ENCODE results near the gene EPHB4. TPM values are rescaled to one million over a fixed set of nuclear protein-coding genes. Genes with fewer than 3 reads are reported as not detected.

The EPHB4 gene
- total and polyA plus RNA-seq, 2 of the 4 experiments (the other 2 are of a cell fraction), result 34.5 to 36.4 TPM

DNA sequence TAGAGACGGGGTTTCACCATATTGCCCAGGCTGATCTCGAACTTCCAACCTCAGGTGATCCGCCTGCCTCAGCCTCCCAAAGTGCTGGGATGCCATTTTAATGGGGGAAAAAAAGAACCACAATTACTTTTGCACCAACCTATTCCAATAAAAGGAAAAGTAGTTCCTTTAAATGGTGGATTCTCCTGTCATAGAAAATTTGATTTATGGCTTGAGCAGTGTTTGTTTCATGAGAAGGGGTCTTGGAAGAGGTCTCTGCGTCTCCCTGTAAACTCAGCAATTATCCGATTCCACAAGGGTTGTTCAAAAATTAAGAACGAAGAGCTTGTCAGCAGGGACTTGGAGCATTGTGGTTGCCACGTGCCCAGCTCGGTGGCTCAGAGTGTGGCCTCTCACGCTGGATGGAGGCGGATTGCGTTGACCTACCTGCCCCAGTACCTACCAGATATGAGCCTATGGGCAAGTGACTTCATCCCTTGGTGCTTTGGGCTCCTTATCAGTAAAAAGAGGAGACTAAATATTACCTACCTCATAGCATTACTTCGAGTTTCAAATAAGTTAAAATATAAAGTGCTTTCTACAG lies 37.0 kb upstream of the EPHB4 start:
- in situ Hi-C loops (cut with MboI; ENCODE audit: low sequenced_read_pairs) (loop anchor here (25.0 kb wide), 2 partner anchors 277 to 402 kb away; partner anchors contain the start of genes FBXO24, LRCH4 and SPACDR), intact Hi-C loops (cut with micrococcal nuclease) (no loop called here), dilution Hi-C loops (cut with HindIII; ENCODE audit: low sequenced_read_pairs, unreplicated experiment) (no loop called here)
- Histone ChIP-seq H3K4me1 (ENCODE audit: control insufficient read depth, insufficient read depth, low read length) (peaks cover 18% of the 10 kb centered on the region), H4K5ac (ENCODE audit: low read depth, low read length) (no peak overlapping the region), H3K18ac (ENCODE audit: low read depth, low read length) (no peak overlapping the region), H2BK15ac (ENCODE audit: low read depth, low read length) (no peak overlapping the region), H3K9ac (ENCODE audit: low read depth, low read length) (no peak overlapping the region), H3K56ac (ENCODE audit: extremely low read depth, insufficient read depth, low read length) (no peak overlapping the region), H3K14ac (replicated peaks; ENCODE audit: low read depth, low read length) (no peak overlapping the region), H2AFZ (replicated peaks; ENCODE audit: low read length, poor library complexity) (no peak overlapping the region), H3K79me1 (ENCODE audit: low read depth in 1 of 2, low read length in 2 of 2) (peaks cover 6 to 33% of the 10 kb centered on the region in 2 experiments), H2BK5ac (ENCODE audit: low read depth, low read length, poor library complexity, severe bottlenecking) (no peak overlapping the region), H3K23ac (ENCODE audit: low read depth, low read length) (no peak overlapping the region), H2AK9ac (replicated peaks; ENCODE audit: low read depth, low read length, poor library complexity) (no peak overlapping the region), H3K36me3 (ENCODE audit: control insufficient read depth, insufficient read depth, low read length) (peaks cover 26% of the 10 kb centered on the region), H2AK5ac (ENCODE audit: low read depth, low read length) (peak overlapping the region; percentile 60; the same call in 1 of the 2 replicates), H2BK120ac (ENCODE audit: low read depth, low read length) (no peak overlapping the region), H4K91ac (ENCODE audit: insufficient read depth, low read depth, low read length) (no peak overlapping the region), H4K8ac (ENCODE audit: low read depth in 2 of 2, low read length in 2 of 2) (no peak overlapping the region), H3K4ac (ENCODE audit: low read depth, low read length) (no peak overlapping the region), H3K27ac (ENCODE audit: insufficient read depth, low read length) (no peak overlapping the region), H2BK20ac (ENCODE audit: low read depth, low read length) (no peak overlapping the region), H3K9me3 (ENCODE audit: control insufficient read depth, insufficient read depth, low read length) (no peaks in the 10 kb centered on the region), H4K20me1 (ENCODE audit: insufficient read depth, low read length) (0 out of 2 replicates have a peak, but pooled peaks cover 3% of the 10 kb centered on the region), H3K4me2 (ENCODE audit: low read depth, low read length) (no peak overlapping the region), H3K4me3 (ENCODE audit: insufficient read depth, low read depth, low read length) (no peak overlapping the region), H3K27me3 (ENCODE audit: control insufficient read depth, insufficient read depth, low read length) (no peaks in the 10 kb centered on the region), H3K9me1 (ENCODE audit: insufficient read depth, low read length) (peaks cover 4% of the 10 kb centered on the region; the same call in 1 of the 2 replicates)
- ATAC-seq (ENCODE audit: low read depth), result no peak
- ChIA-PET CTCF (no interaction called here), POLR2A (ENCODE audit: unreplicated experiment) (no interaction called here)
- no TSS peak for BruUV-seq (replicated peaks)
- no peak for TF ChIP-seq NFE2L2 (IDR thresholded peaks at IDR 0.05; ENCODE audit: low read depth, low read length)
- TF ChIP-seq RAD21 (IDR thresholded peaks at IDR 0.05; ENCODE audit: low read length), result no peak
- TF ChIP-seq CHD1 (IDR thresholded peaks at IDR 0.05; ENCODE audit: low read depth, low read length), result no peak
- no peak for TF ChIP-seq MAZ (IDR thresholded peaks at IDR 0.05; ENCODE audit: borderline replicate concordance, low read depth, low read length)
- TF ChIP-seq, protein P1, sequence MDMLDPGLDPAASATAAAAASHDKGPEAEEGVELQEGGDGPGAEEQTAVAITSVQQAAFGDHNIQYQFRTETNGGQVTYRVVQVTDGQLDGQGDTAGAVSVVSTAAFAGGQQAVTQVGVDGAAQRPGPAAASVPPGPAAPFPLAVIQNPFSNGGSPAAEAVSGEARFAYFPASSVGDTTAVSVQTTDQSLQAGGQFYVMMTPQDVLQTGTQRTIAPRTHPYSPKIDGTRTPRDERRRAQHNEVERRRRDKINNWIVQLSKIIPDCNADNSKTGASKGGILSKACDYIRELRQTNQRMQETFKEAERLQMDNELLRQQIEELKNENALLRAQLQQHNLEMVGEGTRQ (IDR thresholded peaks at IDR 0.05; ENCODE audit: low read depth, low read length), result no peak
- TF ChIP-seq MXI1 (IDR thresholded peaks at IDR 0.05; ENCODE audit: borderline replicate concordance, low read depth, low read length), result no peak
- TF ChIP-seq, protein P2, sequence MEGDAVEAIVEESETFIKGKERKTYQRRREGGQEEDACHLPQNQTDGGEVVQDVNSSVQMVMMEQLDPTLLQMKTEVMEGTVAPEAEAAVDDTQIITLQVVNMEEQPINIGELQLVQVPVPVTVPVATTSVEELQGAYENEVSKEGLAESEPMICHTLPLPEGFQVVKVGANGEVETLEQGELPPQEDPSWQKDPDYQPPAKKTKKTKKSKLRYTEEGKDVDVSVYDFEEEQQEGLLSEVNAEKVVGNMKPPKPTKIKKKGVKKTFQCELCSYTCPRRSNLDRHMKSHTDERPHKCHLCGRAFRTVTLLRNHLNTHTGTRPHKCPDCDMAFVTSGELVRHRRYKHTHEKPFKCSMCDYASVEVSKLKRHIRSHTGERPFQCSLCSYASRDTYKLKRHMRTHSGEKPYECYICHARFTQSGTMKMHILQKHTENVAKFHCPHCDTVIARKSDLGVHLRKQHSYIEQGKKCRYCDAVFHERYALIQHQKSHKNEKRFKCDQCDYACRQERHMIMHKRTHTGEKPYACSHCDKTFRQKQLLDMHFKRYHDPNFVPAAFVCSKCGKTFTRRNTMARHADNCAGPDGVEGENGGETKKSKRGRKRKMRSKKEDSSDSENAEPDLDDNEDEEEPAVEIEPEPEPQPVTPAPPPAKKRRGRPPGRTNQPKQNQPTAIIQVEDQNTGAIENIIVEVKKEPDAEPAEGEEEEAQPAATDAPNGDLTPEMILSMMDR (conservative IDR thresholded peaks at IDR 0.05; ENCODE audit: low read depth, low read length), result no peak
- no peak for TF ChIP-seq BHLHE40 (IDR thresholded peaks at IDR 0.05; ENCODE audit: low read depth, low read length)
- no peak for TF ChIP-seq MAFK (IDR thresholded peaks at IDR 0.05; ENCODE audit: low read depth, low read length)
- no peak for TF ChIP-seq POLR2A (IDR thresholded peaks at IDR 0.05; ENCODE audit: low read depth, low read length)
- no peak for TF ChIP-seq FOS (IDR thresholded peaks at IDR 0.05; ENCODE audit: low read depth, low read length)
- no peak for TF ChIP-seq RFX5 (IDR thresholded peaks at IDR 0.05; ENCODE audit: low read depth, low read length)
- no peak for TF ChIP-seq CEBPB (IDR thresholded peaks at IDR 0.05; ENCODE audit: low read depth, low read length)
- no peak for TF ChIP-seq SMC3 (IDR thresholded peaks at IDR 0.05; ENCODE audit: low read depth, low read length)
- TF ChIP-seq RCOR1 (IDR thresholded peaks at IDR 0.05; ENCODE audit: insufficient replicate concordance, low read length), result no peak
- TF ChIP-seq, protein P3, sequence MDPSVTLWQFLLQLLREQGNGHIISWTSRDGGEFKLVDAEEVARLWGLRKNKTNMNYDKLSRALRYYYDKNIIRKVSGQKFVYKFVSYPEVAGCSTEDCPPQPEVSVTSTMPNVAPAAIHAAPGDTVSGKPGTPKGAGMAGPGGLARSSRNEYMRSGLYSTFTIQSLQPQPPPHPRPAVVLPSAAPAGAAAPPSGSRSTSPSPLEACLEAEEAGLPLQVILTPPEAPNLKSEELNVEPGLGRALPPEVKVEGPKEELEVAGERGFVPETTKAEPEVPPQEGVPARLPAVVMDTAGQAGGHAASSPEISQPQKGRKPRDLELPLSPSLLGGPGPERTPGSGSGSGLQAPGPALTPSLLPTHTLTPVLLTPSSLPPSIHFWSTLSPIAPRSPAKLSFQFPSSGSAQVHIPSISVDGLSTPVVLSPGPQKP (IDR thresholded peaks at IDR 0.05; ENCODE audit: borderline replicate concordance, low read depth, low read length), result no peak
- no peak for DNase-seq
- WGBS, 2 experiments (ENCODE audit: extremely low coverage in 2 of 2, insufficient read length in 1 of 2), result 100% methylated on average over 3 of the region's 12 CpGs; no CpG with 5 or more reads in 1 of the 2 experiments

All from IMR-90 (cell line).